ENCODE results near the gene KCNK15.
"Not testable (repeated sequence)": the region's sequence is repeated elsewhere in the genome, so short reads cannot be mapped to it uniquely, and the experiment has no call there.

KCNK15 gene

DNA sequence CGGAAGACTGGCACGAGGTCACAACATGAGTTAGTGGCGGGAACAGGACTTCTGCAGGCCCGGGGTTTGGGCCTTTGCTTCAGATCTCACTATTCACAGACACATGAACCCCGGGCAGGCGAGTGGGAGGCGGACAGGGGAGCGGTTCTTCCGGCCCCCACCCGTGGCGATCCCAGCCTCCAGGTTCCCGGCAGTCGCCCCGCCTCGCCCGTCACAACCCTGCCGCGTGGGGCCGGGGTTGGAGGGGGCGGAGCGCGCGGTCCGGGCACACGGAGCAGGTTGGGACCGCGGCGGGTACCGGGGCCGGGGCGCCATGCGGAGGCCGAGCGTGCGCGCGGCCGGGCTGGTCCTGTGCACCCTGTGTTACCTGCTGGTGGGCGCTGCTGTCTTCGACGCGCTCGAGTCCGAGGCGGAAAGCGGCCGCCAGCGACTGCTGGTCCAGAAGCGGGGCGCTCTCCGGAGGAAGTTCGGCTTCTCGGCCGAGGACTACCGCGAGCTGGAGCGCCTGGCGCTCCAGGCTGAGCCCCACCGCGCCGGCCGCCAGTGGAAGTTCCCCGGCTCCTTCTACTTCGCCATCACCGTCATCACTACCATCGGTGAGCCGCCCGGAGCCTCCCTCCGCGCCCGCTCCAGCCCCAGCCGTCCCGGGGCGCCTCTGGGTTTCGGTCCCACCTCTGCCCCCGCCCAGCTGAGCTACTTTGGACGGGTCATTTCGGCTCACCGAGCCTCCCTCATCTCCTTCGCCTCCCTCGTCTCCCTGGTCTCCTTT is at the start of gene KCNK15:
TSS of gene KCNK15 (plus strand) at position 268 of the 769 bp plus-strand sequence. CDS start at position 314, 46 bp downstream.
- no peak for DNase-seq

DNA sequence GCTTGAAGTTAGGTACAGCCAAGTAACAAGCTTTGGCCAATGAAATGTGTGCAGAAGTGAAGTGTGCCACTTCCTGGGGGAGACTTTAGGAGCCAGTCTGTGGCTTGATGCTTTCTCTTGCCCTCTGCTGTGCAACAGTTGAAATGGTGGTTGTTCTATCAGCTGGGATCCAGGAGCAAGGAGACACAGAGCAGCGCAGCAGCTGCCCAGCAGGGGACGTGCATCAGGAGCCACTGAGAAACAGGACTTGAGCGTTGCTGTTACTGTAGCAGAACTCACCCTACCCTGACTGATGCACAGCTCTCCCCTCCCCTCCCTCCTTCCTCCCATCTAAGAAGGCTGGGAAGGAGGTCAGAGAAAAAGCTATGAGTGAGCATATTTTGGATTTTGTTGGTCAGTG is 49.4 kb upstream of the KCNK15 start:
- no peak for DNase-seq

DNA sequence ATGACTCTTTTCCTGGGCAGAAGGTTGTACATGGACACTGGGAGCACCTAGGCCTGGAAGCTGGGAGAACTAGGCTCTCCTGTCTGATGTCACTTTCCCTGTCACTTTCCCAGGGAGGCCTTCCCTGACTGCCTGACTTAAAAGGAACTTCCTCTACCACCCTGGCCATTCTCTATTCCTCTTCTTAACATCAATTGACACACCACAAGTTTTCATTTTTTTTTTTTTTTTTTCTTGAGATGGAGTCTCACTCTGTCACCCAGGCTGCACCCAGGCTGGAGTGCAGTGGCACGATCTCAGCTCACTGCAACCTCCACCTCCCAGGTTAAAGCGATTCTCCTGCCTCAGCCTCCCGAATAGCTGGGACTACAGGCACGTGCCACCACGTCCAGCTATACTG is 48.6 kb upstream of the KCNK15 start:
- not testable (repeated sequence) for DNase-seq

DNA sequence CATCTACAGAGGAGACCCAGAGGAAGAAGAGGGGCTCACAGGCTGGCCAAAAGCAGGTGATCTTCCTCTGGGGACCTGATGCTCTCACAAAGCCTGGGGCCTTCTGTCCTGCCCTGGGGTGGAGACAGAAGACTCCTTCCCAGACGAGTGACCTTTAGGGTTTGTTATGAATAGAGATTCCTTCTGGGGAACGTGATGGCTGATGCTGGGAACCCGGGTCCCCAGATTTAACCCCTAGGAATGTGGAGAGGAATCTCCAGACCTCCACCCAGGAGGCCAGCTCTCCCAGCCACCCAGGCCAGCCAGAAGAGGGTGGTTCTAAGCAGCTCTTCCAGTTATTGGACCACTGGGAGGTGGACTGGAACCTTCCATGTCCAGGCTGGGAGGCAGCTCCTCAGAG is 47.3 kb upstream of the KCNK15 start:
- DNase-seq = no peak

DNA sequence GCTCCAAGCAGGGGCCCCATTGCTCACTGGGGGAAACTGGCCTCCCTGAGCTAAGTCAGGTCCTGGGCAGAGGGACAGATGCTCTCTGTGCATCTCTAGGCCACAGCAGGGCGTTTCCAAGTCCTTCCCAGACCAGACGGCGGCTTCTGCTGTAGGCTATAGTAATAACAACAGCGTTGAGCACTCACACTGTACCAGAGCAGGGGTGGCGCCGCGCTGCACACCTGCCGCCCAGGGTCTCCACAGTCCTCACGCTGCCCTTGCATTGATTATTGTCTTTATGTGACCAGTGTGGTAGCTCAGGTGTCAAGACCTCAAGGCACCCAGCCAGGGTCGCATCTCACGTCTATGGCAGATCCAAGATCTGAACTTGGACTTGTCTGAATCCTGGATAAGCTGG is 45.4 kb upstream of the KCNK15 start:
- DNase-seq = no peak

DNA sequence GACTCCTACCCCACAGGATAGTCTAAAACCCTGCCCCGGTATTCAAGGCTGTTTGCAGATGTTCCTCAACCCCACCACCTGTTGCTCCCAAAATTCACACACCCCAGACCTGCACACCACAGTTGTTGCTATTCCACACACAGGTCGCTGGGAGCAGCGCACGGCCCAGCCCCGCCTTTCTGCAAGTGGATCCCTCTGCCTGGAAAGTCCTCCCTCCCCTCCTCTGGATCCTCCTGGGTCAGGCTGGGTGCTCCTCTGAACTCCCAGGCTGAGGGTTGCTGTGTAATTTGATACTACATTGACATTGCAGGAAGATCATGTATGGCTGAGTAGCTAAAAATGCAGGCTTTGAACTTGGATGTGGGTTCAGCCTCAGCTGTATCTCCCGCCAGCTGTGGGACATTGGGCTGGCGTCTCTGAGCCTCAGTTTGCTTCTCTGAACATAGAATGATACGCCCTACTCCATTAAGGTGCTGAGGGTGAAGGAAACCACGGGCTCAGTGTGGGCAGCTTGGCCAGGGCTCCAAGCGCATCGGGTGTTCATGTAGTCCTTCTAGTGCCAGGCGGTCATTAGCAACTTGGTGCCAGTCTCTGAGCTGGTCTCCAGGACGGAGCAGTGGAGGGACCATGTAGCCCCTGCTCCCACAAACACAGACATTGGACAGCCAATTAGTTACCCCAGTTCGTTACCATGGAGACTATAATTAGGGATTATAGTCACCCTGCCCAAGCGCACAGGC is 44.4 kb upstream of the KCNK15 start:
- no peak for DNase-seq

DNA sequence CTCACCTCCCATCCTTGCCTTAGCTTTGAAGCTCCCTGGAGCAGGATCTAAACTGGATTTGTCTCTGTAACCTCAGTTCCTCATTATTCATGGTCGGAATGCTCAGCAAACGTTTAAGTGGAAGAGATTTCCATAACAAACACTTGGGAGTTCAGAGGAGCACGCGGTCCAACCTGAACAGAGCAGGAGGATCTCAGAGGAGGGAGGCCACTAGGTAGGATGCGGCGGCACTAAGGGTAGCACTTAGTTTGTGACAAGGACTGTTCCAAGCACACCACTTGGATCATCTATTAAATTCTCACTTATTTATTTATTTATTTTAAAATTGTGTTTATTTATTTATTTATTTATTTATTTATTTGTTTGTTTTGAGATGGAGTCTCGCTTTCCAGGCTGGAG is 43.8 kb upstream of the KCNK15 start:
- DNase-seq = no peak

DNA sequence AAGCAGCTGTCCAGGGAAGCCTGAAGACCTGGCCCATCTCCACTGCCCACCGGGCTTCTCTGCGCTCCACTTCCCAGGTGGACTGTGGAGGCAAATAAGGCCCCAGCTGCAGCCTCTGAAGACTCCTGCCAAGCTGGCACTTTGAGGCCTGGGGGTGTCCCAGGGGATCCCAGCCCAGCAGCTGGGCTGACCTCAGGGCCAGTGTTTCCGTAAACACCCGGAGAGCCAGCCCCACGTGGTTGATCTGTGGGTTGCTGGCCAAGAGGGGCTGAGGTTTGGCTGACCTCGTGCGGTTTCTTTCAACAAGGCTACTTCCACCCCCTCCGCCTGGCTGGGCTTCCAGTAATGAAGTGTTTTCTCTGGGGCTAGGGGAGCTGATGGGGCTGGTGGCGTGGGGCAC is 42.9 kb upstream of the KCNK15 start:
- DNase-seq = no peak

DNA sequence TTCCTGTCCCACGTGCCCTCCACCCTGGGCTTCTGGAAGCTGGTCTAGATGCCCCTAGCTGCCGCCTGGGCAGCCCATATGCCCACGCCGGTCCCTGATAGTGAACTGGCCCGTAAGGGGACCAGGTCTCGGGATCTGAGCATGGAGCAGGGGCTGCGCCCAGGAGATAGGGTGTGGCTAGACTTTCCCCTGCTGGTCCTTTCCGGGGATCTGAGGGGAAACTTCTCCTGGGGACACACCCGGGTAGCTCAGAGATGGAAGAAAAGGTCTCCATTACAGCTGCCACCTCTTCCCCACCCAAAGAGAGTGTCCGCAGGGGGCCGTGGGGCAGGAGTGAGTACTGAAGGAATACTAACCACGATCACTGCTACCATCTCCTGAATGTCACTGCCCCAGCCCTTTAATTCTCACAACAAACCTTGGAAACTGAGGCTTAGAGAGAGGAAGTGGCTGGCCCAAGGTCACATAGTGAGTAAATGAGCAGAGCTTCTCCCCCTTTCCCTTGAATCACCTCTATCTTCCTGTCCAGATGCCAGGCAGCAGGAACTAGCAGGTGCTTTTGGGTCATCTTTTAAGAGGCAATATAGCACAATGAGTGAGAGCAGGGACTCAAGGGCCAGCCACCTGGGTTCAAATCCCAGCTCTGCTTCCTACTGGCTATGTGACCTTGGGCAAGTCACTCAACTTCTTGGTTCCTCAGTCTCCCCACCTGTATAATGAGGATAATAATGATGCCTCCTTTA is 42.3 kb upstream of the KCNK15 start:
- DNase-seq = no peak

DNA sequence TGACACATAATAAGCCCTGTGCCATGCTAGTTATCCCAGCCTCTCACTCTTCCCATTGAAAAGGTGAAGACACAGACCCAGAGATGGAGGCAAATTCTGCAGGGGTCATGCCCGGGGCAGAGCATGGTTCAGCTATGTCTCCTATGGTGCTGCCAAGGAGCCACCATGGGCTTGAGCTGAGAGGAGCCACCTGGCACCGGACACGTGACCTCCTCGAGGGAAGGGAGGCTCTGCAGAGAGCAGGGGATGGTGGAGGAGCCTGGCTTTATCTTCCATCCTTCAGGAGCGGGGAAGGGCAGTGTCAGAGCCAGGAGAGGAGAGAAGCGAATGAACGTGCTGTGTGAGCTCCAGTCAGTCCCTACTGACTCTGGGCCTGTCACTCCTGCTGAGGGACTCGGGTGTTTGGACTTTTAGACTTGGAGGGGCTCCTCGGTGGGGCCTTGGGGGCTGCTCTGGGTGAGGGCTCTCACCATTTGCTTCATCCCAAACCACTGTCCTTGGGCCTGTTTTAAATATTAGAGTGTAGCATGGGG is 41.6 kb upstream of the KCNK15 start:
- DNase-seq = no peak

DNA sequence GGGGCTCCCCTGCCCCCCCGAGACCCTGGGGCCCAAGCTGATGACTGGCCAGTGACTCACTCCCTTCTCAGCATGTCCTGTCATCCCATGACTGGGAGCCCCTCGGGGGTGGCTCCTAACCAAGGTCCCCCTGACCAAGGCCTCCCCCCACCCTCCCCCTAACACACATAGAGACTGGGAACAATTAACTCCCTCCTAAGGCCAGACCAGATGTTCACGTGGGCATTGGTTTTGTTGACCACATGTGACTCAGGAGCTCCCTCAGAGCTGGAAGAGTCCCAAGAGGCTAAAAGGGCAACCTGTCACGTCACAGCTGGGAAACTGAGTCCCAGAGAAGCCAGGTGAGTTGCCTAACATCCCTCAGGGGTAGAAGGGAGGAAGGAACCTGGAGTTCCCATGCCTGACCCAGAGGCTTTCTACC is 41.1 kb upstream of the KCNK15 start:
- no peak for DNase-seq

DNA sequence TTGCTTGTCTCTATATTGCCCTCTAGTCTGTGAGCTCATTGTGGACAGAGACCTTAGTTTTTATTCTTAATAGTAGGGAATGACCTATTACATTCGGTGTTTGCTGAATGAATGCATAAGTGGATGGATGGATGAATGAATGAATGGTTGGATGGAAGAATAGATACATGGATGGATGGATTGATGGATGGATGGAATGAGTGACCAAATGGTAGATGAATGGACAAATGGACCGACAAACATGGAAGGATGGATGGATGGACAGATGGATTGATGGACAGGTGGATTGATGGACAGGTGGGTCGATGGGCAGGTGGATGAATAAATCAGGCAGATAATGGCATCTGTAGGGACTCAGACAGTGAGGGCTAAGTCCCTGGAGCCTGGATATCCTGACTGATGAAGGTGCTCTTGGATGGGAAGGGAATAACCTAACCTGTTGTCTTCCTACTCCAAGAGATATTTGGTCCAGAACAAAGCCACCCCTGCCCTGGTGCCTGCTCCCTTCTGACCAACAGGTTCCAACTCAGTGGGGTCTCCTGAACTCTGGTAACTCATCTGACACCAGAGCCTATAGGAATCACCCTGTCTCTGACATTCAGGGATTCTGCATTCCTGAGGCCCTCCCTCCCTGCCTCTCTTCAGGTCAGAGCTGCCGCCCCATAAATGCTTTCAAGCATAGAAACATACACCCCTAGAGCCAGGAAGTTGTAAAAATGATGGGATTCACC is 40.1 kb upstream of the KCNK15 start:
- no peak for DNase-seq

DNA sequence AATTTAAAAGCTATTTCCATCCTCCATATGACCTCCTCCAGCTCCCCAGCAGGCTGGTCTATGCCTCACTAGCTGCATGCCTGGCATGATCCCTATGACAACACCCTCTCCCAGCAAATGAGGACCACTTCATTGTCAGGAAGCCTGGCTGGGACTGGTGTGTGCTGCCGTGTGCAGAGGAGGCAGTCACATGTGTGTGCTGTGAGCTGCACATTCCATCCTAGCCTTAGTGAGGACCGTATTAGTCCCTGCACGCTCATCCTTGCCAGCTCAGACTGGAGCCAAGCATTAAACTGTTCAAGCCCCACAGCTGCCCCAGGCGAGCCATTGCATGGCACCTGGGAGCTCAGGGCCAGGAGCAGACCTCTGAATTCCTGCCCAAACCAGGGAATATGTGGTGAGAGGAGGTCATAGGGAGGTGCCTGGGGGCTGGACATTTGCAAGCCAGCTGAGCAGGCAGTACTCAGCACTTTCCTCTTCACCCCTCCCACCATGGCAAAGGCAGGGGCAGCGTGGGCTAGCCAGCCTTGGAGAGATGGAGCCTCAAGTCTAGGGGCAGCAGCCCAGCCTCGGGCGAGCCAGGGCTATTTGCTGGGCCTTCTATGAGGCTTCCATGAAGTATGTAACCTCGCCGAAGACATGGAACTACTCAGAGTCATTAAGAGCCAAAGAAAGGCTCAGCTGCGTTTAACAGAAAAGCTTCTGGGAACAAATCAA is 39.2 kb upstream of the KCNK15 start:
- DNase-seq = no peak

DNA sequence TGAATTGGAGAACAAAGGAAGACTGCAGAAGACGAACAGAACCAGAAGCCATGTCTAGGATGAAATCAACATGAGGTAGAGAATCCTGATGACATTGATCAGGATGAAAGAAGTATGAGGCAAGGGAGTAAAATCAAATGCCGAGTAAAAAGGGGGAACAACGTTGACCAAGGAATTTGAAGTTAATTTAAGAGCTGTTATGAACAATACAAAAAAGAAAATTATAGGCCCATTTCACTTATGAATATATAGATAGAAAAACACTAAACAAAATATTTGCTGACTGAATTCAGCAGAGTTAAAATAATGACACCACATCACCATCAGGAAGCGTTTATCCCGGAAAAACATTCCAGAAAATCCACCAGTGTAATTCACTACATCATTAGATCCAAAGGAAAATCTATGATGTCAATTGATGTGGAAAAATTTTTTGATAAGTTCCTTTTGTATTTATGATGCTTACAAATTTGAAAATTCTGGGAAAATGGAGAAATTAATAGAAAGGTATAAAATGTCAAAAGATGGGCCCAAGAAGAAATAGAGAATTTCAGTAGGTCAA is 38.6 kb upstream of the KCNK15 start:
- no peak for DNase-seq

DNA sequence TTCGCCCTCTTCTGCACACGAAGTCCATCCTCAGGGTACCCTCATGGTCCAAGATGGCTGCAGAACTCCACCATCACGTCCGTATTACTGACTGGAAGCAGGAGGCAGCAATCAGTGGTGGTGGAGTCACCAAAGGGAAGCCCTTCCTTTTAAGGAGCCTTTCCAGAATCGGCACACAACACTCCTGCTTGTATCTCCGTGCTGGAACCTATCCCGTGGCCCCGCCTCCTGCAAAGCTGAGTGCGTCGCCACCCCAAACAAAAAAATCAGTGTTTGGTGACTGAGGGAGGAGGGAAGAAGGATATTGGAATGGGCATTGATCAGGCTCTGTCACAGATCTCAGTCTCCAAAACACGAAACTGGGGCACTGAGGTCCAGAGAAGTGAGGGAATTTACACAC is 36.3 kb upstream of the KCNK15 start:
- no peak for DNase-seq

DNA sequence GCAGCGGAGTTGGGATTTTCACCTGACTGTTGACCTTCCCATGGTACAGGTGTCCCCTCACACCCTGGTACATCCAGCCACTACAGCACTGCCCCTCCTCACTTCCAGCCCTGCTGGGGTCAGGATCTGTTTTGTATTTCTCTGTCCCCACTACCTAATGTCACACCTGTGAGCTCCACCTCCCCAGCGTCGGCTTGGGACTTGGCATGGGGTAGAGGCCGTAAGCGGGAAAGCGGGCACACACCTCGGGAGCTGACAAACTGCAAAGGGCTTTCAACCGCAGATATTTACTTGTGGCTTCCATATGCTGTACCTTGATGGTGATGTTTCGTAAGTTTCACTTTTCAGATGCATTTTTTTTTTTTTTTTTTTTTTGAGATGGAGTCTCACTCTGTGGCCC is 35.9 kb upstream of the KCNK15 start:
- no peak for DNase-seq

DNA sequence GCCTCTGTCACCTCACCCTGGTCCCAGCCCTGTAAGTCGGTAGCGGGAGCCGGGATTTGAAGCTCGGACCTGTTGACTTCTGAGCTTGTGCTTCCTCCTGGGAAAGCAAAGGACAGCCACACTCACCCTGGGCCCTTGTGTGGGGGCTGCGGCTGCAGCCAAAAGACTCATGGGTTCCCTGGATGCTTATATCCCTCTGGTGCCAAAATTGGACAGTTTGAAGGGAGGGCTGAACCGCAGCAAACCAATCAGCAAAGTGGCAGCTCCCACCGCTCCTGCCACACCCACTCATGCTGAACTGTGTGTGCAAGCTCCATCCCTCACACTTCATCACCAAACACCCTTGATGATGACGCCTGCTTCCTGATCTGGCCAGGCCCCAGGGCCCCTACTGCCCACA is 34.4 kb upstream of the KCNK15 start:
- no peak for DNase-seq

DNA sequence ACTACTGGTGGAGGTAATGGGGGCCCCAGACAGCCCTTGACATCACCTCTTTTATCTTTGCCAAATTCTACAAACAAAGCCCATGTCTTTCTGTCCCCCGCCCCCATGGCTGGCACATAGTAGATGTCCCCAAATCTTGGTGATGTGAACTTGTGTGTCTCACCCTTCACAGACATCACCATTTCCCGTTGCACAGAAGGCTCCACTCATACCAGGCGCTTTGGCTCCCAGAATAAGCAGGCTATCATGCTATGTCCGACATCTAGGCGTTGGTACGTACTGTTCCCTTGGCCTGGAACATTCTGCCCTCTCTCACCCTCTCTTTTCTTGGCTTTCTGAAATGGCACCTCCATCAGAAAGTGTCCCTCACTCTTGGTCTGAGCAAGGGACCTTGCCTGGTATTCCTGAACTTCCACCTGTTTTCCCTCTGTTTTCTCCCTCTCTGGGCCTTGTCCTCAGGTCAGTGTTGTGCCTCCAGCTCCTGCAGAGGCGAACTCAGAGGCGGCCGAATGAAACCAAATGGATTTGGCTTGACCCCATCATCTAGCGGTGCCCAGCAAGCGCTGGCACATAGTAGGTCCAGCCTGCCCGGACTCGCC is 31.5 kb upstream of the KCNK15 start:
- DNase-seq = no peak

DNA sequence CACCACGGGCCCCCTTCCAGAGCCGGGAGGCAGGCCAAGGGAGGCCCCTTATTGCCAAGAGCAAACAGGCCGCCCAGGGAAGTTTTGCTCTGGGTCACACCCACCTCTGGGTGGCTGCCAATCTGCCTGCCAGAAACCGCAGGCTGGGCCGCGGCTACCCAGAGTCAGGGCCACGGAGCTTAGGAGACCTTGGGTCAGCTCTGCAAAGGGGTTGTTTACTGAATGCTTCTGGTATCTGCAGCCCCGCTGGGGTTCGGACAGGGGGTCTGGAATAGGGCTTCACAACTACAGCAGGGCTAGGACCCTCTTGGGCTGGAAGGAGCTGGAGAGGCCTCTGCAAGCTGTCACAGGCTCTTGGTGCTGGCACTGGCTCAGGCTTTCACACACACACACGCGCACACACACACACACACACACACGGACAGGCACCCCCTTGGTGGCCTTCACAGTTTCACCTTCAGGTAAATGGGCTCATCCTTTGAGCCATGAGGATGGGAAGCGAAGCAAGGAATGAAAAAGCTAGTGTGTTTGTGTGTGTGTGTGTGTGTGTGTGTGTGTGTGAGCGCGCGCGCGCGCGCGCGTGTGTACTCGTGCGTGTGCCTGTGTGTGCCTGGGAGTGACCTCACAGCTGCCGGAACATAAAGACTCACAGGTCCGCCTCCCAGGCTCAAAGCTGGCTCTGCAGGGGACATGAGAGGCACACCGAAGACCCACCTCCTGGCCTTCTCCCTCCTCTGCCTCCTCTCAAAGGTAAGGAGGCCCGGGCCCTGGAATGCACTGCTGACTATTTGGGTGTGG is 30.8 kb upstream of the KCNK15 start, which contains the start of gene CCN5:
TSS of gene CCN5 (plus strand) at position 669 of the 798 bp plus-strand sequence. CDS start at position 691, 22 bp downstream.
- DNase-seq = no peak
